Osteoblast (primary cell): ENCODE results near the gene ATP2B2. TPM values are rescaled to one million over a fixed set of nuclear protein-coding genes. Genes with fewer than 3 reads are reported as not detected.

ENCODE experiments used
- DNase-seq: peaks from one replicate; pipeline ENCODE4 v3.0.0; 2011; ENCODE audit warnings: low spot score, mixed read lengths; ENCODE audit not compliant: insufficient read length; ENCODE audit errors: missing footprints
- H2AFZ ChIP-seq: 2 replicates; pipeline ENCODE4 v1.6.0; 2011; ENCODE audit warnings: mild to moderate bottlenecking, low read length
- H3K27ac ChIP-seq: 2 replicates; pipeline ENCODE4 v1.5.1; 2011; ENCODE audit warnings: mild to moderate bottlenecking, low read depth, low read length, moderate library complexity
- H3K27me3 ChIP-seq: 2 replicates; pipeline ENCODE4 v1.6.0; 2012; ENCODE audit warnings: mild to moderate bottlenecking, control low read depth, inconsistent platforms, low read length, moderate library complexity; ENCODE audit not compliant: insufficient read depth
- H3K36me3 ChIP-seq: 2 replicates; pipeline ENCODE4 v1.5.1; 2011; ENCODE audit warnings: mild to moderate bottlenecking, low read length, control low read depth, moderate library complexity; ENCODE audit not compliant: insufficient read depth
- H3K4me1 ChIP-seq: 2 replicates; pipeline ENCODE4 v1.5.1; 2011; ENCODE audit warnings: mild to moderate bottlenecking, low read length, control low read depth, moderate library complexity; ENCODE audit not compliant: insufficient read depth
- H3K4me2 ChIP-seq: 2 replicates; pipeline ENCODE4 v1.6.0; 2011; ENCODE audit warnings: mild to moderate bottlenecking, low read length; ENCODE audit not compliant: insufficient read depth
- H3K4me3 ChIP-seq: fragments of 200-600 bp; sonication (generic); 3 replicates; pipeline ENCODE4 v1.5.1; 2012; ENCODE audit warnings: mild to moderate bottlenecking, low read length, inconsistent platforms; ENCODE audit not compliant: insufficient read depth
- H3K79me2 ChIP-seq: 2 replicates; pipeline ENCODE4 v1.6.0; 2012; ENCODE audit warnings: mild to moderate bottlenecking, low read length, control low read depth, inconsistent platforms; ENCODE audit not compliant: insufficient read depth
- H3K9me3 ChIP-seq: 2 replicates; pipeline ENCODE4 v1.5.1; 2011; ENCODE audit warnings: low read depth, low read length, control low read depth
- H4K20me1 ChIP-seq: 2 replicates; pipeline ENCODE4 v1.6.0; 2012; ENCODE audit warnings: mild to moderate bottlenecking, low read length, control low read depth; ENCODE audit not compliant: insufficient read depth
- total RNA-seq: library from RNA; depleted of rRNA; stranded (reverse); fragments of >200 nt; gene quantifications from 2 replicates; pipeline ENCODE4 v1.2.3, GENCODE V29; 2012
- TF ChIP-seq, protein P1 (sequence below): IDR thresholded peaks from 2 replicates; pipeline ENCODE4 v1.5.1; 2011; ENCODE audit warnings: mild to moderate bottlenecking, low read depth, low read length, moderate library complexity; ENCODE audit errors: extremely low read depth

ATP2B2 gene
- total RNA-seq, 1 donor, result not detected

DNA sequence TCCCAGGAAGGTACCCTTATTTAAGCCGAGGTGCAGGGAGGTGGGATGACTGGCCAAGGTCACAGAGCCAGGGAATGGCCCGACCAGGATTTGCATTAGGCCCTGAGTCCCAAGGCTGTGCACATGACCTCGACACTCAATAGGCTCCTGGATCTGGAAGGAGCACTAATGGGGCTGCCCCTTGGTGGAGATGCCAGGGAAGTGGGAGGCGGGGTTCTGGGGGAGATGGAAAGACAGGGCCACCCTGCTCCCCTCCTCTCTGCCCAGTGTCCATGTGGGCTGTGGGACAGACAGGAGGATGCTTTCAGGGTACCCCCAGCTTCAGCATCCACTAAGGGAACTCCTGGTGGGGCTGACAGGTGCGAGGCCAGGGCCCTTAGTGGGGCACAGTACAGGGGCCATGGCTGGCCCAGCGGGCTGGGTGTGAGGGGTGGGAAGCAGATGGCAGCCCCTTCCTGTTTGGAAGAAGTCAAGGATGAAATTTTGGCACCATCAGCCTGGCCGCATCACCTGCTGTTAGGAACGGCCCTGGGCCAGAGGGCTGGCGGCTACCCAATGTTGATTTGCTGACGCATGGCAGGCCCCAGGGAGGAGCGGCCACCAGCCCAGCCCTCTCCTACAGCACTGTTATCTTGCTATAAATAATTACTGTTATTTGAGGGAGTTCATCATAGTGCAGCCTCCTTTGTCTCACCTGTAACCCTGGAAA lies 37.3 kb downstream of the ATP2B2 start:
- Histone ChIP-seq H3K36me3 (no peaks in the 10 kb centered on the region), H3K79me2 (no peaks in the 10 kb centered on the region), H4K20me1 (no peaks in the 10 kb centered on the region), H3K4me1 (no peaks in the 10 kb centered on the region), H3K27me3 (peaks cover 47% of the 10 kb centered on the region), H3K4me2 (no peak overlapping the region), H3K4me3 (no peak overlapping the region), H2AFZ (no peak overlapping the region), H3K9me3 (no peaks in the 10 kb centered on the region), H3K27ac (no peak overlapping the region)
- no peak for DNase-seq
- TF ChIP-seq, protein P1, sequence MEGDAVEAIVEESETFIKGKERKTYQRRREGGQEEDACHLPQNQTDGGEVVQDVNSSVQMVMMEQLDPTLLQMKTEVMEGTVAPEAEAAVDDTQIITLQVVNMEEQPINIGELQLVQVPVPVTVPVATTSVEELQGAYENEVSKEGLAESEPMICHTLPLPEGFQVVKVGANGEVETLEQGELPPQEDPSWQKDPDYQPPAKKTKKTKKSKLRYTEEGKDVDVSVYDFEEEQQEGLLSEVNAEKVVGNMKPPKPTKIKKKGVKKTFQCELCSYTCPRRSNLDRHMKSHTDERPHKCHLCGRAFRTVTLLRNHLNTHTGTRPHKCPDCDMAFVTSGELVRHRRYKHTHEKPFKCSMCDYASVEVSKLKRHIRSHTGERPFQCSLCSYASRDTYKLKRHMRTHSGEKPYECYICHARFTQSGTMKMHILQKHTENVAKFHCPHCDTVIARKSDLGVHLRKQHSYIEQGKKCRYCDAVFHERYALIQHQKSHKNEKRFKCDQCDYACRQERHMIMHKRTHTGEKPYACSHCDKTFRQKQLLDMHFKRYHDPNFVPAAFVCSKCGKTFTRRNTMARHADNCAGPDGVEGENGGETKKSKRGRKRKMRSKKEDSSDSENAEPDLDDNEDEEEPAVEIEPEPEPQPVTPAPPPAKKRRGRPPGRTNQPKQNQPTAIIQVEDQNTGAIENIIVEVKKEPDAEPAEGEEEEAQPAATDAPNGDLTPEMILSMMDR, result no peak

- Histone ChIP-seq H3K4me3 (no peak overlapping the region), H3K27me3 (peaks cover 40% of the 10 kb centered on the region), H2AFZ (no peak overlapping the region), H3K9me3 (no peaks in the 10 kb centered on the region), H3K27ac (no peak overlapping the region), H3K4me2 (no peak overlapping the region), H4K20me1 (no peaks in the 10 kb centered on the region), H3K36me3 (no peaks in the 10 kb centered on the region), H3K79me2 (no peaks in the 10 kb centered on the region), H3K4me1 (no peaks in the 10 kb centered on the region)
- TF ChIP-seq, protein P1, result no peak
- no peak for DNase-seq
Observed at GRCh38 chr3:10467204-10467603, 38.2 kb downstream of the ATP2B2 start.

DNA sequence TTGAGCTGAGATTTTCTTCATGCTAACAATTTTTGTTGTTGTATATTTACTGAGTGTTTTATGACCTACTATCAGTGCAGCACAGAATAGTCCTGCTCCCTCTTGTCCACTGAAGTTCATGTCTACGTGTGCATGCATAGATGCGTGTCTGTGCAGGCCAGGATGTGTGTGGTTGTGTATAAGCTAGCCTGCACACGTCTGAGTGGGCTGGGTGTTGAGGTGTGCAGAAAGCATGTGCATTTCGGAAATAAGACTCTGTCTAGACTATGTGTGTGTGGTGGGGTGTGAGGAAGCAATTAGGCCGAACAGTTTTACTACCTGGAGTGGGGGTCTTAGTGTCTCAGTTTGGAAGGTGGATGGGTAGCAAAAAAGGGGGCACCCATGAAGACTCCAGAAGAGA lies 39.2 kb downstream of the ATP2B2 start:
- TF ChIP-seq, protein P1, result no peak
- H3K4me2 ChIP-seq, result no peak overlapping the region
- no peaks in the 10 kb centered on the region for H3K4me1 ChIP-seq
- no peaks in the 10 kb centered on the region for H3K79me2 ChIP-seq
- peak; percentile 79 for DNase-seq
- H3K36me3 ChIP-seq, result no peaks in the 10 kb centered on the region
- no peak overlapping the region for H3K27ac ChIP-seq
- H3K27me3 ChIP-seq, result peaks cover 35% of the 10 kb centered on the region
- H3K4me3 ChIP-seq, result no peak overlapping the region
- H3K9me3 ChIP-seq, result no peaks in the 10 kb centered on the region
- H2AFZ ChIP-seq, result no peak overlapping the region
- no peaks in the 10 kb centered on the region for H4K20me1 ChIP-seq

GRCh38 chr3:10465161-10465560 lies 40.2 kb downstream of the ATP2B2 start:
- no peaks in the 10 kb centered on the region for H3K9me3 ChIP-seq
- TF ChIP-seq, protein P1, result no peak
- H3K27me3 ChIP-seq, result peaks cover 25% of the 10 kb centered on the region
- H2AFZ ChIP-seq, result no peak overlapping the region
- no peaks in the 10 kb centered on the region for H3K36me3 ChIP-seq
- no peak overlapping the region for H3K4me3 ChIP-seq
- no peaks in the 10 kb centered on the region for H3K4me1 ChIP-seq
- H3K4me2 ChIP-seq, result no peak overlapping the region
- no peaks in the 10 kb centered on the region for H4K20me1 ChIP-seq
- DNase-seq, result peak; percentile 6
- no peaks in the 10 kb centered on the region for H3K79me2 ChIP-seq
- H3K27ac ChIP-seq, result no peak overlapping the region
